Measurements from ENCODE around the gene RTN4IP1.
"Not testable (repeated sequence)": the region's sequence is repeated elsewhere in the genome, so short reads cannot be mapped to it uniquely, and the experiment has no call there.

- TF ChIP-seq ZFX (IDR thresholded peaks at IDR 0.05); CTCF (conservative IDR thresholded peaks at IDR 0.05): not testable (repeated sequence)
Measured at GRCh38 chr6:106559659-106560058, 69.6 kb downstream of the RTN4IP1 start.
